Measurements from ENCODE around the gene C1QTNF2.

DNA sequence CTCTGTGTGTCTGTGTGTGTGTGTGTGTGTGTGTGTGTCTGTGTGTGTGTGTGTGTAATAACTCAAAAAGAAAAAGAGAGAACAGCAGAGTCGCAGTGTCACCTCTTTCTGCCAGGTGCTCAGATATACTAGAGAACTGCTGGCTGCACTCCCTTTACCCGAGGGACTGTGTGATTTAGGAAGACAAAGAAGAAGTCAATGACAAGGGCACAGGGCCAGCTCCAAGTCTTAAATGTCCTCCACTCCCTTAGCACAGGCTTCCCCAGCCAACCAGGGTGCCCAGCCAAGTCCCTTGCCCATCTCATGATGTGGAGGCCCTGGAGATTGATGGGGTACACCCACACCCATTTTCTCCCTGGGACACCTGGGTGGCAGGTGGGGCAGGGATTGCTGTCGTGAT is 66.7 kb downstream of the C1QTNF2 start:
- TF ChIP-seq, protein P1, sequence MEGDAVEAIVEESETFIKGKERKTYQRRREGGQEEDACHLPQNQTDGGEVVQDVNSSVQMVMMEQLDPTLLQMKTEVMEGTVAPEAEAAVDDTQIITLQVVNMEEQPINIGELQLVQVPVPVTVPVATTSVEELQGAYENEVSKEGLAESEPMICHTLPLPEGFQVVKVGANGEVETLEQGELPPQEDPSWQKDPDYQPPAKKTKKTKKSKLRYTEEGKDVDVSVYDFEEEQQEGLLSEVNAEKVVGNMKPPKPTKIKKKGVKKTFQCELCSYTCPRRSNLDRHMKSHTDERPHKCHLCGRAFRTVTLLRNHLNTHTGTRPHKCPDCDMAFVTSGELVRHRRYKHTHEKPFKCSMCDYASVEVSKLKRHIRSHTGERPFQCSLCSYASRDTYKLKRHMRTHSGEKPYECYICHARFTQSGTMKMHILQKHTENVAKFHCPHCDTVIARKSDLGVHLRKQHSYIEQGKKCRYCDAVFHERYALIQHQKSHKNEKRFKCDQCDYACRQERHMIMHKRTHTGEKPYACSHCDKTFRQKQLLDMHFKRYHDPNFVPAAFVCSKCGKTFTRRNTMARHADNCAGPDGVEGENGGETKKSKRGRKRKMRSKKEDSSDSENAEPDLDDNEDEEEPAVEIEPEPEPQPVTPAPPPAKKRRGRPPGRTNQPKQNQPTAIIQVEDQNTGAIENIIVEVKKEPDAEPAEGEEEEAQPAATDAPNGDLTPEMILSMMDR (IDR thresholded peaks at IDR 0.05 in 4 of 5, conservative IDR thresholded peaks at IDR 0.05 in 1 of 5): no peak
- no peak for TF ChIP-seq POLR2A (IDR thresholded peaks at IDR 0.05)

Measured in gastrocnemius medialis (tissue), 4 donors.